Islet of Langerhans (tissue), 1 donor: ENCODE data around the gene GOLM1.

ENCODE experiments used
- FAIRE-seq: peaks from one replicate; lab custom pipeline; 2011; peaks lifted over from hg19 to GRCh38; lab: Jason Lieb, UNC

Gene GOLM1

GRCh38 chr9:86045654-86046053, 53.7 kb downstream of the GOLM1 start:
- FAIRE-seq, result no peak

- no peak for FAIRE-seq
Measured at GRCh38 chr9:86043999-86044398, 55.4 kb downstream of the GOLM1 start.

DNA sequence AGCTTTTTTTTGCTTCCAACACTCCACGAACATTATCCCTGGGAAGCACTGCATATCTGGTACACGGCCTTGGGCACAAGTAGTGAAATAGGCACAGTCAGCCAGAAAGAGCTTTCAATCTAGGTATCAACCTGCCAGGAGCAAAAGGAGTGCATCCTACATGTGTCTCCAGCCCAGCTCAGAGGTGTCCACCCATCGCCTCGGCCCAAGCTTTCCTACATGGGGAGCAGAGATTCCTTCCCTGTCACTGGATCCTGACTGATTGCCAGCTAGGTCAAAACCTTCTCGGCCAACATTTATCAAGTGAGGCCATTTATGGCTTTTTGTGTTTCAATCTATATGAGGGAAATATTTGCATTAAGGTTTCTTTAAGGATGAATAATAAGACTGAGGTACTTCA, 55.8 kb downstream of the GOLM1 start:
- FAIRE-seq, result no peak

GRCh38 chr9:86042199-86042978, 57.0 kb downstream of the GOLM1 start:
- no peak for FAIRE-seq

DNA sequence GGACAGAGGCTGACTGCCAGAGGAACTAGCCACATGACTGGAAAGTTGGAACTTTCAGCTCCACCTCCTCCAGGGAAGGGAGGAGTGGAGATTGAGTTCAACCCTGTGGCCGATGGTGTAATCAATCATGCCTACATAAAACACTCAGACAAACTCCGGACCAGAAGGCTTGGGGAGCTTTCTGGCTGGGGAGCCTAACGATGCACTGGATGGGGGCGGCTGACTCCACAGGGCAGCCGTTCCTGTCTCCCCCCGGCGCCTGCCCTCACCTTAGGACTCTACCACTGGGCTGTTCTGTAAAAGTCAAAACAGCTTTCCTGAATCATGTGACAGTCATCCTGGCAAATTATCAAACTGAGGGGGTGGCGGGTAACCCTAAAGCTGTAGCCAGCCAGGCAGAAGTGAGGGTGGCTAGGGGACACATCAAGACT, 58.0 kb downstream of the GOLM1 start:
- no peak for FAIRE-seq

GRCh38 chr9:86040861-86041155, 58.5 kb downstream of the GOLM1 start:
- FAIRE-seq, result no peak

DNA sequence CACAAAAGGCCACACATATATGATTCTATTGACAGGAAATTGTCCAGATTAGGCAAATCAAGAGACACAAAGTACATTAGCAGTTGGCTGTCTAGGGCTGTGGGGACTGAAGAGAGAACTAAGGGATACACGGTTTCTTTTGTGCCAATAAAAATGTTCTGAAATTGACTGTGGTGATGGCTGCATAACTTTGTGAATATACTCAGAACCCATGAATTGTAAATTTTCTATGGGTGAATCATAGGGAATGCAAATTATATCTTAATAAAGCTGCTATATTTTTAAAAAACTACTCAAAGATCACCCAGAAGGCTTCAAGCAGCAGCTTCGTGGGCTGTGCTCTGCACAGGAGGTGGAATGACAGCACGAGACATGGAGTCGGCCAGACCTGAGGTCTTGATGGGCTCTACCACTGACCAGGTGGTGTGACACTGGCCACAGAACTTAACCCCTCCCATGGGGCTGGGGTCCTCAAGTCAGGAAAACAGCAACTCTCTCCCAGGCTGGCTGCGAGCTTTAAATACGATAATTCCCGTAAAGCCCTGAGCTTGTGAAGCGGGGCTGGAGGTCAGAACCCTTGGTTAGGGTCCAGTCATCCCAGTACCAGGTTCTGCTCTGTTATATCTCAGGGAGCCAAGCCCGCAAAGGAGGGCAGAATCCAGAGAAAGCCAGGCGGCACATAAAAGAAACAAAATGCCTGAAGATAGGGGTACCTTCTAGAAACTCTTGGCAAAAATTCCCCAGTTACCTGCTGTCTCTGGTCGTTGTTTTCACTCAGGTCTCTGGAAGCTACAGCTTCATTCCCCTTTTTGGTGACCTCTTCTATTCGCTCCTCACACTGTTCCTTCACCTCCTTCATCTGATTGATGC, 59.1 kb downstream of the GOLM1 start:
- no peak for FAIRE-seq

GRCh38 chr9:86036555-86036954, 62.8 kb downstream of the GOLM1 start:
- no peak for FAIRE-seq

GRCh38 chr9:86035827-86036440, 63.4 kb downstream of the GOLM1 start:
- FAIRE-seq, result no peak

DNA sequence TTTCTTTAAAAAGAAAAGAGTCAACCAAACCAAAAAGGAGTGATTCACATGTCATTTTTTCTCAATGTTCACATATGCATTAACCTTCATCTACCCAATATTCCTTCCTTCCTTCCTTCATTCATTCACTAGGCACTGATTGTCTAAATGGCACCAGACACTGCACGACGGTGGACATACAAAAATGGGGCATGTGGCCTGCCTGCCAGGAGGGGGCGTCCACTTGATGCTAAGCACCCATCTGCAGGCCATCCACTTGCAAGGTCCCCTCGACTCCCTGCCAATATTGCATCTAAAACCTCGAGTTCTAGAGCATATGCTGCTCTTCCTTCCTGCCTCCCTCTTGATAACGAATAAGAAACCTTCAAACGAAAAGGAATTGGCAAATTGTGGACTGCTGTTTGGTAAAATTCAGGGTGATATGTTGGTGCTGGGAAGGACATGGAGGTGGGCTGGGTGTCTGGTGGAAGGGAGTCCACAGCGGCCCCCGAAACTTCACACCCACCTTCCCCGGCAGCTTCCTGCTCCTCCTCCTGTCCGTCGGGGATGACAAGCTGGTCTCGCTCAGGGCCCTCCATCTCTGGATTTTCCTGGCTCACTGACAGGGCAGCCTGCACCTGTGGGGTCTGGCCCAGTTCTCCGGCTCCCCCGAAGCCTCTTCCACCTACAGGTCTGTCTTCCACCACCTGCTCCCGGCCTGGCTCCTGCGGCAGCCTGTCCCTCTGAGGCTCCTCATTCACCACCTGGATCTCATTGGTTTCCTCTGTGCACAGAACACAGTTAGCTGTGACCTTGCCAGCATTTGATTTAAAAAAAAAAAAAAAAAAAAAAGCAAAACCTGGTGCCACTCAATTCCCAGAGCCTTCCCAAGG, 64.3 kb downstream of the GOLM1 start:
- FAIRE-seq, result no peak

GRCh38 chr9:86027767-86028166, 71.6 kb downstream of the GOLM1 start:
- no peak for FAIRE-seq

- no peak for FAIRE-seq
Measured at GRCh38 chr9:86022687-86023266, 76.6 kb downstream of the GOLM1 start.

- peak; percentile 24 for FAIRE-seq
Measured at GRCh38 chr9:86021166-86021565, 78.2 kb downstream of the GOLM1 start.

DNA sequence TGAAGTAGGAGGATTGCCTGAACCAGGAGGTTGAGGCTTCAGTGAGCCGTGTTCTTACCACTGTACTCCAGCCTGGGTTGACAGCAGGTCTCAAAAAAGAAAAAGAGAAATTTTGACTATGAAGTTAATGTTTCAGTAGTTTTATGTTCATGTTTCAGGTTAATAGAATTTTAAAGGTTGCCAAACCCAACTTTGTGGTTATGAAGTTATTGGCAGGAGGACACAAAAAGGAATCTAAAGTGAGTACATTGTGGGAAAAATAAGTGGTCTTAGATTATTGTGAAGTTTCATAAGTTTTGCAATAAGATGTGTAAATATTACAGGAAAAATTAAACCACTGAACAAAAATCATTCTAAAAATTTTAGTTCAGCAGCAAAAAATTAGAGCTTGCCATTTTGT, 78.6 kb downstream of the GOLM1 start:
- FAIRE-seq, result no peak

DNA sequence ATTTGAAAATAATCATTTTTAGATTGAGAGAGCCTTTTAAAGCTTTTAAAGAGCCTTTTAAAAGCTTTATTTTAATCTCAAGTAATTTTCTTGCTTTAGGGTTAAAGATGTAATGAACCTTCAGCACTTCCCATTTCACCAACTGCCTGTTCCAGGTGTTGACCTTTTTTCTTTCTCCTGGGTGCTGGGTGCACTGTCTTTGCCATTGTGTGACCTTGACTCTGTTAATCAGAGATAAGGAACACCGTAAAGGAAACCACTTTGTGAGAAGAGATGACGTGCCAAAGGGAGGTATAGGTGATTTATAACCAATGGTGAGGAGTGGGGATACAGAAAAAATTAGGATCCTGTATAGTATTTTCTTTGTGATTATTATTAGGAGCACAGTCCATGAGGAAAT, 90.2 kb downstream of the GOLM1 start:
- FAIRE-seq, result no peak

GRCh38 chr9:86005253-86005775, 94.0 kb downstream of the GOLM1 start:
- FAIRE-seq, result peak; percentile 64

DNA sequence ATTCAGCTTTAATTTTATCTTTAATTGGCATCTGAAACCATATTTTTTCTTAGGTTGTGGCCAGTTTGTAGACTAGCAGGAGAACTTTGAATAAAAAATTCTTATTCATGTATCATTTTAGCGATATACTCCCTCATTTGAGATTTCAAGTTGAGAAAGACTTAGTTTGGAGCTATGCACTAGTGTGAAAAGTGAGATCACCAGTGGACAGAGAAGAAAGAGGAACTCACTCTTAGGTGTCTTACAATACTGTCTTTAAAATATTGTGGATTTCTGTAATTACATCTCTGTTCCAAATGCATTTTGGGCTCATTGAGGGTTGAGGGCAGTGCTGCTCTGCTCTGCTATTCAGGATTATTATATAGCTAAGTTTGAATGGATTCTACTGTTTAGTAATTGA, 103.8 kb downstream of the GOLM1 start:
- FAIRE-seq, result no peak

GRCh38 chr9:85995097-85995496, 104.3 kb downstream of the GOLM1 start:
- FAIRE-seq, result no peak

DNA sequence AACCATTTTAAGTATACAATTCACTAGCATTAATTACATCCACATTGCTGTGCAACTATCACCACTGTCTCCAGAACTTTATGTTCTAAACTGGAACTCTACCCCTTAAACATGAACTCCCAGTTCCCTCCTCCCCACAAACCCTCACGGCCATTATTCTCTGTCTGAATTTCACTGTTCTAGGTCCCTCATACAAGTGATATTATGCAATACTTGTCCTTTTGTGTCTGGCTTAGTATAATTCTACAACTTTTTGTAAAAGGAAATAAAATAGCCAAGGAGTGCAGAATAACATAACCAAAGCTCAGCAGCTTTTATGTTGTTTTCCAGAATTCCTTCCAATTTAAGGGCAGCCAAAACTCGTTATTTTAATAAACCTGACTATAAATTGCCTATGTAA, 105.2 kb downstream of the GOLM1 start:
- FAIRE-seq, result no peak

GRCh38 chr9:85987236-85987635, 112.1 kb downstream of the GOLM1 start:
- FAIRE-seq, result no peak

GRCh38 chr9:85984457-85984856, 114.9 kb downstream of the GOLM1 start:
- FAIRE-seq, result no peak

GRCh38 chr9:85981369-85981768, 118.0 kb downstream of the GOLM1 start:
- no peak for FAIRE-seq
